Breast epithelium (tissue), 4 donors: ENCODE results near the gene ANTXR1. TPM values are rescaled to one million over a fixed set of nuclear protein-coding genes. Genes with fewer than 3 reads are reported as not detected.
A peak's percentile ranks its signal among the peaks of the same experiment; 100 is the strongest.

Source experiments
- DNase-seq, 2 donors: peaks; one replicate each; pipeline ENCODE4 v3.0.0-alpha.2; 2019; ENCODE audit warnings: low spot score in 2 of 2
- H3K27ac ChIP-seq, 2 donors: fragments of 200-600 bp; sonication (generic) in 1 of 2; one replicate each; pipeline ENCODE4 v1.5.1; 2016 to 2019; ENCODE audit warnings: mild to moderate bottlenecking in 1 of 2
- H3K27me3 ChIP-seq, 2 donors: fragments of 200-600 bp; sonication (generic) in 1 of 2; one replicate each; pipeline versions ENCODE4 v1.5.1 to v1.6.0; 2017 to 2019; ENCODE audit warnings: control low read depth in 1 of 2, mild to moderate bottlenecking in 1 of 2
- H3K36me3 ChIP-seq: fragments of 200-600 bp; one replicate; pipeline ENCODE4 v1.5.1; 2019
- H3K4me1 ChIP-seq, 2 donors: fragments of 200-600 bp; sonication (generic); one replicate each; pipeline ENCODE4 v1.5.1; 2016 to 2019; ENCODE audit warnings: control low read depth in 1 of 2
- H3K4me3 ChIP-seq, 3 donors: fragments of 200-600 bp; sonication (generic); 1 replicate in 2 of 3; 2 replicates in 1 of 3; pipeline ENCODE4 v1.5.1; 2016 to 2019; ENCODE audit warnings: mild to moderate bottlenecking in 3 of 3, moderate library complexity in 2 of 3
- H3K9me3 ChIP-seq, 2 donors: fragments of 200-600 bp; sonication (generic) in 1 of 2; one replicate each; pipeline ENCODE4 v1.5.1; 2016 to 2019; ENCODE audit warnings: control low read depth in 1 of 2
- CTCF ChIP-seq, 3 donors: fragments of 450-650 bp; IDR thresholded peaks; one replicate each; pipeline ENCODE4 v1.5.1; 2016 to 2017; ENCODE audit warnings: antibody characterized with exemption in 3 of 3, mild to moderate bottlenecking in 3 of 3, moderate library complexity in 3 of 3
- POLR2A ChIP-seq: fragments of 450-650 bp; IDR thresholded peaks from one replicate; pipeline ENCODE4 v1.6.1; 2016; ENCODE audit warnings: antibody characterized with exemption, mild to moderate bottlenecking, moderate library complexity
- POLR2AphosphoS5 ChIP-seq, 3 donors: sonication (generic); formaldehyde crosslinking; IDR thresholded peaks; one replicate each; pipeline ENCODE4 v1.6.1; 2017; ENCODE audit warnings: antibody characterized with exemption in 3 of 3
- intact Hi-C: fragments of 100-400 bp; cut with DNase I; formaldehyde crosslinking; loops from one replicate; pipeline ENCODE4 v1.15.1; 2023; ENCODE audit warnings: low total_unique reads
- total RNA-seq, 3 donors: library from RNA; depleted of rRNA; stranded (reverse); fragments of >200 nt; gene quantifications; one replicate each; pipeline ENCODE4 v1.1.0, GENCODE V29; 2016

The ANTXR1 gene
- total RNA-seq, 3 donors from 2014 or later = 52.7 to 72.8 (median 68.8) TPM

GRCh38 chr2:69186614-69187013 lies 173.6 kb downstream of the ANTXR1 start:
- H3K27me3 ChIP-seq = no peaks in the 10 kb centered on the region
- no peaks in the 10 kb centered on the region for H3K4me1 ChIP-seq
- H3K27ac ChIP-seq = no peak overlapping the region
- H3K36me3 ChIP-seq = no peaks in the 10 kb centered on the region
- DNase-seq = no peak
- H3K4me3 ChIP-seq = no peak overlapping the region
- no peak for TF ChIP-seq POLR2A
- no peak for TF ChIP-seq POLR2AphosphoS5 (IDR thresholded peaks at IDR 0.05)
- no peak for TF ChIP-seq CTCF (IDR thresholded peaks at IDR 0.05)
- no peaks in the 10 kb centered on the region for H3K9me3 ChIP-seq
- intact Hi-C loops = no loop called here

GRCh38 chr2:69188182-69188900 lies 175.4 kb downstream of the ANTXR1 start:
- no peak for TF ChIP-seq CTCF (IDR thresholded peaks at IDR 0.05)
- no peak for TF ChIP-seq POLR2A
- no peak for TF ChIP-seq POLR2AphosphoS5 (IDR thresholded peaks at IDR 0.05)
- Histone ChIP-seq H3K36me3 (no peaks in the 10 kb centered on the region), H3K27me3 (no peaks in the 10 kb centered on the region), H3K9me3 (no peaks in the 10 kb centered on the region), H3K4me3 (no peak overlapping the region), H3K4me1 (no peaks in the 10 kb centered on the region), H3K27ac (no peak overlapping the region)
- intact Hi-C loops = no loop called here
- no peak for DNase-seq

- peak overlapping the region; percentile 1 to 18 for H3K27ac ChIP-seq
- no peak overlapping the region for H3K4me3 ChIP-seq
- H3K9me3 ChIP-seq = no peaks in the 10 kb centered on the region
- H3K27me3 ChIP-seq = no peaks in the 10 kb centered on the region
- H3K4me1 ChIP-seq = no peaks in the 10 kb centered on the region
- intact Hi-C loops = no loop called here
- DNase-seq = no peak
- no peaks in the 10 kb centered on the region for H3K36me3 ChIP-seq
- no peak for TF ChIP-seq POLR2AphosphoS5 (IDR thresholded peaks at IDR 0.05)
- TF ChIP-seq CTCF (IDR thresholded peaks at IDR 0.05) = no peak
- TF ChIP-seq POLR2A = no peak
Observed at GRCh38 chr2:69190743-69191404, 177.9 kb downstream of the ANTXR1 start.

- peak overlapping the region in 1 of 2 donors; percentile 29 for H3K27ac ChIP-seq
- no peaks in the 10 kb centered on the region for H3K4me1 ChIP-seq
- no peak for DNase-seq
- H3K36me3 ChIP-seq = no peaks in the 10 kb centered on the region
- intact Hi-C loops = no loop called here
- TF ChIP-seq POLR2A = no peak
- no peak for TF ChIP-seq CTCF (IDR thresholded peaks at IDR 0.05)
- TF ChIP-seq POLR2AphosphoS5 (IDR thresholded peaks at IDR 0.05) = no peak
- no peaks in the 10 kb centered on the region for H3K27me3 ChIP-seq
- no peak overlapping the region for H3K4me3 ChIP-seq
- H3K9me3 ChIP-seq = no peaks in the 10 kb centered on the region
Observed at GRCh38 chr2:69191634-69192033, 178.7 kb downstream of the ANTXR1 start.
